H9 (cell line): Measurements from ENCODE around the gene UPP1. TPM values are rescaled to one million over a fixed set of nuclear protein-coding genes. Genes with fewer than 3 reads are reported as not detected.

ENCODE experiments used
- DNase-seq: peaks from one replicate; pipeline ENCODE4 v3.0.0-alpha.2; 2017
- H2AFZ ChIP-seq: one replicate; pipeline ENCODE4 v1.6.1; 2013; ENCODE audit warnings: mild to moderate bottlenecking, low read length, control low read depth, moderate library complexity
- H2AK5ac ChIP-seq: 2 replicates; pipeline ENCODE4 v1.6.1; 2013; ENCODE audit warnings: low read length, control low read depth, mixed read lengths; ENCODE audit not compliant: insufficient read length
- H2BK120ac ChIP-seq: one replicate; pipeline ENCODE4 v1.6.1; 2013; ENCODE audit warnings: low read depth, mild to moderate bottlenecking, low read length, control low read depth, inconsistent platforms; ENCODE audit not compliant: poor library complexity, severe bottlenecking
- H2BK12ac ChIP-seq: 2 replicates; pipeline ENCODE4 v1.6.1; 2013; ENCODE audit warnings: low read length, control low read depth, mixed read lengths, low read depth; ENCODE audit not compliant: insufficient read length
- H2BK15ac ChIP-seq: 2 replicates; pipeline ENCODE4 v1.6.1; 2013; ENCODE audit warnings: low read depth, low read length, control low read depth
- H2BK20ac ChIP-seq: one replicate; pipeline ENCODE4 v1.6.1; 2013; ENCODE audit warnings: low read depth, mild to moderate bottlenecking, low read length, control low read depth, inconsistent platforms; ENCODE audit not compliant: poor library complexity, severe bottlenecking
- H2BK5ac ChIP-seq: 2 replicates; pipeline ENCODE4 v1.6.1; 2013; ENCODE audit warnings: low read length, control low read depth, mixed read lengths; ENCODE audit not compliant: insufficient read length
- H3K14ac ChIP-seq: 2 replicates; pipeline ENCODE4 v1.6.1; 2013; ENCODE audit warnings: low read length, control low read depth; ENCODE audit not compliant: insufficient read depth
- H3K18ac ChIP-seq: 2 replicates; pipeline ENCODE4 v1.6.1; 2013; ENCODE audit warnings: low read depth, mild to moderate bottlenecking, mixed read lengths, low read length, control low read depth; ENCODE audit not compliant: insufficient read length
- H3K23ac ChIP-seq: 2 replicates; pipeline ENCODE4 v1.6.1; 2013; ENCODE audit warnings: low read length, control low read depth, mixed read lengths, low read depth; ENCODE audit not compliant: insufficient read length
- H3K23me2 ChIP-seq: 2 replicates; pipeline ENCODE4 v1.6.1; 2013; ENCODE audit warnings: low read depth, mild to moderate bottlenecking, mixed read lengths, low read length, control low read depth; ENCODE audit not compliant: insufficient read length, poor library complexity, severe bottlenecking
- H3K27ac ChIP-seq: 2 replicates; pipeline ENCODE4 v1.5.1; 2013; ENCODE audit warnings: low read length, control low read depth, mixed read lengths, low read depth; ENCODE audit not compliant: insufficient read length
- H3K27me3 ChIP-seq: 2 replicates; pipeline ENCODE4 v1.6.1; 2013; ENCODE audit warnings: low read length, control low read depth, inconsistent platforms; ENCODE audit not compliant: insufficient read depth
- H3K4ac ChIP-seq: 2 replicates; pipeline ENCODE4 v1.6.1; 2013; ENCODE audit warnings: low read depth, mild to moderate bottlenecking, control low read depth, inconsistent platforms, low read length, moderate library complexity
- H3K4me1 ChIP-seq: 2 replicates; pipeline ENCODE4 v1.6.1; 2013; ENCODE audit warnings: low read length, control low read depth, inconsistent platforms; ENCODE audit not compliant: insufficient read depth
- H3K4me2 ChIP-seq: 2 replicates; pipeline ENCODE4 v1.6.1; 2013; ENCODE audit warnings: low read length, control low read depth, mixed read lengths; ENCODE audit not compliant: insufficient read length, insufficient read depth
- H3K56ac ChIP-seq: 2 replicates; pipeline ENCODE4 v1.6.1; 2013; ENCODE audit warnings: low read depth, mild to moderate bottlenecking, mixed read lengths, low read length, control low read depth; ENCODE audit not compliant: insufficient read length
- H3K79me1 ChIP-seq: 2 replicates; pipeline ENCODE4 v1.6.1; 2013; ENCODE audit warnings: low read depth, mild to moderate bottlenecking, moderate library complexity, low read length, control low read depth, inconsistent platforms; ENCODE audit not compliant: insufficient read depth, poor library complexity, severe bottlenecking
- H3K79me2 ChIP-seq: 2 replicates; pipeline ENCODE4 v1.6.1; 2013; ENCODE audit warnings: low read length, control low read depth, inconsistent platforms; ENCODE audit not compliant: insufficient read depth
- H3K9ac ChIP-seq: 2 replicates; pipeline ENCODE4 v1.6.1; 2013; ENCODE audit warnings: low read length, control low read depth, mixed read lengths; ENCODE audit not compliant: insufficient read length; ENCODE audit errors: extremely low read depth
- H3K9me3 ChIP-seq: one replicate; pipeline ENCODE4 v1.6.1; 2013; ENCODE audit warnings: low read depth, low read length, inconsistent platforms; ENCODE audit not compliant: control insufficient read depth
- H3T11ph ChIP-seq: one replicate; pipeline ENCODE4 v1.6.1; 2013; ENCODE audit warnings: mild to moderate bottlenecking, low read length, control low read depth, inconsistent platforms
- H4K20me1 ChIP-seq: one replicate; pipeline ENCODE4 v1.6.1; 2013; ENCODE audit not compliant: control insufficient read depth, insufficient read length, insufficient read depth
- H4K5ac ChIP-seq: 2 replicates; pipeline ENCODE4 v1.6.1; 2013; ENCODE audit warnings: low read depth, mild to moderate bottlenecking, mixed read lengths, low read length, control low read depth; ENCODE audit not compliant: insufficient read length
- H4K8ac ChIP-seq: replicated peaks from 2 replicates; pipeline ENCODE4 v1.6.1; 2013; ENCODE audit warnings: low read length, control low read depth, mixed read lengths, low read depth; ENCODE audit not compliant: insufficient read length
- H4K91ac ChIP-seq: 2 replicates; pipeline ENCODE4 v1.6.1; 2013; ENCODE audit warnings: low read depth, mild to moderate bottlenecking, moderate library complexity, mixed read lengths, low read length, control low read depth; ENCODE audit not compliant: insufficient read length
- H3K27ac Mint-ChIP-seq, 3 experiments: 2 replicates in 2 of 3; 3 replicates in 1 of 3; pipeline ENCODE4 v1.8.0; 2020 to 2021; ENCODE audit warnings: mixed read lengths in 3 of 3, mild to moderate bottlenecking in 1 of 3, moderate library complexity in 1 of 3
- H3K27me3 Mint-ChIP-seq: 2 replicates; pipeline ENCODE4 v1.8.0; 2021; ENCODE audit warnings: low read depth, mild to moderate bottlenecking, moderate library complexity, mixed read lengths
- H3K36me3 Mint-ChIP-seq, 3 experiments: 2 replicates in 2 of 3; 3 replicates in 1 of 3; pipeline ENCODE4 v1.8.0; 2020 to 2021; ENCODE audit warnings: low read depth in 3 of 3, mixed read lengths in 3 of 3; ENCODE audit not compliant: insufficient read depth in 1 of 3
- H3K4me1 Mint-ChIP-seq, 2 experiments: 2 replicates each; pipeline ENCODE4 v1.8.0; 2020; ENCODE audit warnings: mixed read lengths in 2 of 2
- H3K4me3 Mint-ChIP-seq, 2 experiments: 2 replicates in 1 of 2; 3 replicates in 1 of 2; pipeline ENCODE4 v1.8.0; 2020 to 2021; ENCODE audit warnings: mild to moderate bottlenecking in 2 of 2, mixed read lengths in 2 of 2, moderate library complexity in 1 of 2
- H3K9me3 Mint-ChIP-seq, 2 experiments: 2 replicates in 1 of 2; 3 replicates in 1 of 2; pipeline ENCODE4 v1.8.0; 2020; ENCODE audit warnings: mild to moderate bottlenecking in 2 of 2, mixed read lengths in 2 of 2, moderate library complexity in 1 of 2
- CTCF ChIP-seq: fragments of 200-600 bp; sonication (generic); conservative IDR thresholded peaks from 3 replicates; pipeline ENCODE4 v1.8.0; 2021; ENCODE audit warnings: antibody characterized with exemption, mild to moderate bottlenecking
- WGBS: extraction: QIAGEN DNeasy Blood & Tissue Kit; methylation state at CpG from one replicate; pipeline ENCODE4 v1.1.7; 2013; ENCODE audit warnings: missing lambda C conversion rate, low lambda C conversion rate, mixed read lengths; ENCODE audit not compliant: insufficient read length; ENCODE audit errors: extremely low coverage; 5-methylcytosine and 5-hydroxymethylcytosine counted together
- total RNA-seq: library from RNA; stranded (reverse); gene quantifications from 2 replicates; pipeline ENCODE4 v1.2.1, GENCODE V29; 2021

The UPP1 gene
- total RNA-seq, 1 experiment from 2014 or later, result 34.2 TPM

- Histone ChIP-seq H2BK5ac (no peak overlapping the region), H3K27me3 (peaks cover 7% of the 10 kb centered on the region; the same call in 1 of the 2 replicates), H3T11ph (no peak overlapping the region), H4K8ac (no peak overlapping the region), H3K23ac (no peak overlapping the region), H3K79me2 (no peaks in the 10 kb centered on the region), H3K9ac (no peak overlapping the region), H3K18ac (no peak overlapping the region), H2AFZ (no peak overlapping the region), H2BK20ac (no peak overlapping the region), H4K20me1 (no peaks in the 10 kb centered on the region), H2AK5ac (no peak overlapping the region), H3K4ac (no peak overlapping the region), H3K4me2 (no peak overlapping the region), H3K9me3 (no peaks in the 10 kb centered on the region), H3K56ac (no peak overlapping the region), H2BK12ac (no peak overlapping the region), H3K14ac (no peak overlapping the region), H4K91ac (no peak overlapping the region), H2BK120ac (no peak overlapping the region), H3K27ac (no peak overlapping the region), H4K5ac (no peak overlapping the region), H3K4me1 (peaks cover 13% of the 10 kb centered on the region; the same call in 1 of the 2 replicates), H2BK15ac (no peak overlapping the region), H3K79me1 (no peaks in the 10 kb centered on the region), H3K23me2 (peaks cover 3% of the 10 kb centered on the region)
- no CpG with 5 or more reads among the region's 3 CpGs for WGBS
- Mint-ChIP-seq H3K9me3 (no peaks in the 10 kb centered on the region), H3K36me3 (no peaks in the 10 kb centered on the region), H3K4me1 (peaks cover 59 to 65% of the 10 kb centered on the region in 2 experiments), H3K4me3 (no peak overlapping the region), H3K27ac (no peak overlapping the region), H3K27me3 (peaks cover 20% of the 10 kb centered on the region)
- DNase-seq, result no peak
- no peak for TF ChIP-seq CTCF
Measured at GRCh38 chr7:48041653-48041970, 47.5 kb upstream of the UPP1 start.
